ENCODE data around the gene ALS2.

Gene ALS2

GRCh38 chr2:201751566-201751965 is 29.2 kb downstream of the ALS2 start:
- no peak for DNase-seq

GRCh38 chr2:201746551-201746950 is 34.2 kb downstream of the ALS2 start:
- no peak for DNase-seq

DNA sequence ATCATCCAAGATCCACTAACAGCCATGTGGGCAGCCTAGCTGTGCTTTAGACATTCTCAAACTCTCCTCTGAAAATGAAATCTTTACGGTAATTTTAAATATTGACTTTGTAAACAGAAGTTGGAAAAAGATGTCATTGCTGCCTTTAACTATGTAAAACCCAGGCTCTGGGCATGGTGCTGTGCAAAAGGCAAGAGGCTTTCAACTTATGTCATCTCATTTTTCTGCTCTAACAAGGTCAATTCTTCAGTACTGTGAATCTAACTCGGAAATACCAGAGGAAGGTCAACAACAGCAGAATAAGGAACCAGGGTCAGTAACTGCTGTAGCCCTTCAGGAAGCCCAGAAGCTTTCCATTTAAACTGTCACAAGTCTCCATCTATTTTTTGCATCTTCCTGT is 45.2 kb downstream of the ALS2 start:
- no peak for DNase-seq

GRCh38 chr2:201734111-201734510 is 46.6 kb downstream of the ALS2 start:
- DNase-seq, result no peak

DNA sequence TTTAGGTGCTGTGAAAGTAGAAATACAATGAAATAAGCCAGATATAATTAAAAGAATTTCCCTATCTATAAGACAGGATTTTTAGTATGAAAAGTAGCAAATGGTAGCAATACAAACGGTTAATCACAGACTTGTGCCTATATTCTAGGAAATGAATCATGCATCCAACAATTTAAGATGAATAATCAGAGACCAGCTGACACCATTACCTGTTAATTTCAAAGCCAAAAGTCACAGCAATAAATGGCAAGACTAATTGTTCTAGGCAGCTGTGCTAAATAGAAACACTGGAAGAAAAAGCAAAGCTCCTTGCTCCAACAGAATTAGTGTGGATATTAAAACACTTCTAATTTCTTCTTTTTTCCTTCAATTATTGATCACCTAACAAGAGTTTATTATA is 47.2 kb downstream of the ALS2 start:
- no peak for DNase-seq

- DNase-seq, result no peak
Observed at GRCh38 chr2:201730651-201731285, 50.0 kb downstream of the ALS2 start.

- no peak for DNase-seq
Observed at GRCh38 chr2:201715459-201715858, 65.3 kb downstream of the ALS2 start.

DNA sequence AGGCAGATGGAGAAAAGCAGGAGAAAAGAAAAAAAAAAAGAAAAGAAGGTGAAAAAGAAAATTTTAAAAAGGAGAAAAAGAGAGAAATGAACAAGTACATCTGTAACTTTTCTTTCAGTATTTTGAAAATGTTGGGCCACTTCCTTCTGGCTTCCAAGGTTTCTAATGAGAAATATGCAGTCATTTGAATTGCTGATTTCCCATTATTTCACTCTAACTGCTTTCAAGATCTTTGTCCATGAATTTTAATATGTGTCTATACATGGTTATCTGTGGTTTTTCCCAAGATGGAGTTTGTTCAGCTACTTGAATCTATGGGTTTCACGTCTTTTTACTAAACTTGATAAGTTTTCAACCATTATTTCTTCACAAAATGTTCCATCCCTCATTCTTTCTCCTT is 68.0 kb downstream of the ALS2 start:
- no peak for DNase-seq

GRCh38 chr2:201709747-201710146 is 71.0 kb downstream of the ALS2 start:
- no peak for DNase-seq

GRCh38 chr2:201709049-201709448 is 71.7 kb downstream of the ALS2 start:
- DNase-seq, result no peak

- DNase-seq, result no peak
Observed at GRCh38 chr2:201707753-201708152, 73.0 kb downstream of the ALS2 start.

GRCh38 chr2:201707142-201707541 is 73.6 kb downstream of the ALS2 start:
- no peak for DNase-seq

- DNase-seq, result no peak
Observed at GRCh38 chr2:201704536-201704935, 76.2 kb downstream of the ALS2 start.

- no peak for DNase-seq
Observed at GRCh38 chr2:201701646-201702045, 79.1 kb downstream of the ALS2 start.

GRCh38 chr2:201699416-201699815 is 81.3 kb downstream of the ALS2 start:
- no peak for DNase-seq

- no peak for DNase-seq
Observed at GRCh38 chr2:201698588-201699226, 82.0 kb downstream of the ALS2 start, which contains the start of gene MPP4. Gene MPP4, minus strand, starts transcription at chr2:201698644. Its CDS starts 4,690 bp downstream, at chr2:201693954.

DNA sequence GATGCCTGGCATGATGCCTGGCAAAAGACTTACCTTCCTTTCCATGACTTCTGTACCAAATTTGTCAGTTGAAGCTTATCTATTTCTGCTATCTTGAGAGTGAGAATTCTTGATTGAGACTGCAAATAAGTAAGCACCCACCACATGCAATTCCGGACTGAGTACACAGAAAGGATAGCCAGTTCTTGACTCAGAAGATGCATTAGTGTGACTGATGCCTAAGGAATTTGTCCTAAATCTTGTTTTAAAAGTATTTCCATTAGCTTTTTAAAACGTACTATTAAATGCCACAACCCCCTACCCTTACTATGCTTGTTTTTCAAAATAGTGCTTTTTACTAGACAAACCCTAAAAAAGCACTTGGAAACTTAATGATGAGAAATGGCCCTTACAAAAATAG is 82.8 kb downstream of the ALS2 start:
- no peak for DNase-seq

GRCh38 chr2:201696151-201696659 is 84.5 kb downstream of the ALS2 start:
- DNase-seq, result no peak

- no peak for DNase-seq
Observed at GRCh38 chr2:201685156-201685555, 95.6 kb downstream of the ALS2 start.

DNA sequence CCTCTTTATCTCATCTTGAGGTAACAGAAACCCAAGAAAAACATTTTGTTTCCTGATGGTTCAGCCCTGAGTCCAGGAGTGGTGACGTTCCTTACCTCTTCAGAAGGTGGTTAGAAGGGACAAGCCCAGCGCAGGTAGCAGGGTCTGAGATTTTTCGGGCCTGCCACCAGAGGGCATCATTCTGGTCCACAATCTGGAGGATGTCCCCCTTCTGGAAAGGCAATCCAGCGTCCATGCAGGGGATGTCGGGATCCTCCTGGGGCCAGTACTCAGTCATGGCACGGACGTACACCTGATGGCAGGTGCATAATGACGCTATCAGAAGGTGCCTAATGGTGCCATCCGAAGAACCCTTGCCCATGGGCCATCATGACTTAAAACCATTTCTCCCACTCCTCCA is 100.0 kb downstream of the ALS2 start:
- no peak for DNase-seq

GRCh38 chr2:201678401-201678800 is 102.3 kb downstream of the ALS2 start:
- no peak for DNase-seq

GRCh38 chr2:201675454-201675853 is 105.3 kb downstream of the ALS2 start:
- no peak for DNase-seq

DNA sequence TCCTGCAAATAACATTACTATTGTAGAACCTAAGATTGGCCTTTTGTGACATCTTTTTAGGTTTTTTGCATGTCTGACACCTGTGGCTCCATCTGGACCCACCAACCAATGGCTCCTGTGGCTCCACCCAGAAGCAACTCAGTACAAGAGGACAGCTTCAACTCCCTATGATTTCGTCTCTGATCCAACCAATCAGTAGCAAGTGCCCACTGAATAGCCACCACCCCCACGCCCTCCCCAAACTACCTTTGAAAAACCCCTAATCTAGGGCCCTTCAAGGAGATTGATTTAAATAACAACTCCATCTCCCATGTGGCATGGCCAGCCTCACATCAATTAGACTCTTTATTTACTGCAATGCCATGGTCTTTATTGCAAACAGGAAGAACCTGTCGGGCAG is 105.9 kb downstream of the ALS2 start:
- DNase-seq, result no peak

DNA sequence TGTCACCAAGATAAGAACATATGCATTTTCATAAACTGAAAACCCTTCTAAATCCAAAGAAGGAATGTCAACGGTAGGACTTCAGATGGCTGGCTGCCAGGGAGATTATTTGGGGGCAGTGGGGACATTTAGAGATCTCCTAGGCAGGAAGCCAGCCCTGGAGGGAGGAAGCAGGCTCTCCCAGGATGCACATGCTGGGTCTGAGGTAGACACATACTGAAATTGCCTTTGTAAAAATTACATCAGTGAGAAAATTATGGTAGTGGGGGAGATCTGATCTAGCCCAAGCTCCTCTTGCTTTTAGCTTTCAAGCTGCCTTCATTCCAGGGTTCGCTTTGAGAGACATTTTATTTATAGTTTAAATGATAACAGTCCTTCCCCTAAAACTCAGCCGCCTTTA is 106.4 kb downstream of the ALS2 start:
- DNase-seq, result no peak

DNA sequence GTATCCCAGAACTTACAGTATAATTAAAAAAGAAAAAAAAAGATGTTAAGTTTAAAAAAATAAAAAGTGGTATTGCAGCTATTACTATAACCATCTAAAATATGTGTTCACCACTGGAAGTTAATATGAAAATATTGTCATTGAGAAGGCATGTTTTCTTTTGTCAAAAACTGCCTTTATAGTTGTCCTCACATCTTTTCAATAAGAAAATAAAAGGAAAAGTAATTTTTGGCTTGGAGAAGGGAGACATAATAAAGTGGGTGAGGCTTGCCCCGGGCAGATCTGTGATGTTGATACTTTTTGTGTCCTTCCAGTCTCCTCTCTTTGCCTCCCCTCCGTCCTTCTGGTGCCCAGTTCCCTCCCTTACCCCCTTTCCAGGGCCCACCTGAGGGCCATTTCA is 107.2 kb downstream of the ALS2 start:
- no peak for DNase-seq

Measured in stimulated activated naive CD4-positive, alpha-beta T cell (primary cell).